Osteocyte (in vitro differentiated cells): ENCODE measurements around the gene F10. TPM values are rescaled to one million over a fixed set of nuclear protein-coding genes. Genes with fewer than 3 reads are reported as not detected.
"Not testable (repeated sequence)": the region's sequence is repeated elsewhere in the genome, so short reads cannot be mapped to it uniquely, and the experiment has no call there.

Source experiments
- DNase-seq: peaks from one replicate; pipeline ENCODE4 v3.0.0; 2021; ENCODE audit warnings: mixed read lengths; ENCODE audit not compliant: unreplicated experiment; ENCODE audit errors: extremely low spot score
- H3K27ac Mint-ChIP-seq: one replicate; pipeline ENCODE4 v1.8.0; 2021; ENCODE audit warnings: mild to moderate bottlenecking, mixed read lengths; ENCODE audit not compliant: unreplicated experiment
- H3K27me3 Mint-ChIP-seq: one replicate; pipeline ENCODE4 v1.8.0; 2021; ENCODE audit warnings: mixed read lengths; ENCODE audit not compliant: unreplicated experiment
- H3K36me3 Mint-ChIP-seq: one replicate; pipeline ENCODE4 v1.8.0; 2021; ENCODE audit warnings: mixed read lengths; ENCODE audit not compliant: unreplicated experiment
- H3K4me1 Mint-ChIP-seq: one replicate; pipeline ENCODE4 v1.8.0; 2021; ENCODE audit warnings: mixed read lengths; ENCODE audit not compliant: unreplicated experiment
- H3K4me3 Mint-ChIP-seq: one replicate; pipeline ENCODE4 v1.8.0; 2021; ENCODE audit warnings: mild to moderate bottlenecking, moderate library complexity, mixed read lengths; ENCODE audit not compliant: unreplicated experiment
- H3K9me3 Mint-ChIP-seq: one replicate; pipeline ENCODE4 v1.8.0; 2021; ENCODE audit warnings: mixed read lengths; ENCODE audit not compliant: unreplicated experiment
- CTCF ChIP-seq: fragments of 200-600 bp; sonication (generic); IDR thresholded peaks from 2 replicates; pipeline ENCODE4 v1.5.0; 2021; ENCODE audit warnings: antibody characterized with exemption, mild to moderate bottlenecking, moderate library complexity
- total RNA-seq: library from RNA; stranded (reverse); gene quantifications from 2 replicates; pipeline ENCODE4 v1.2.1, GENCODE V29; 2021

F10 gene
- total RNA-seq, 1 donor from 2014 or later, result 1.8 TPM

GRCh38 chr13:113105032-113105920, 17.3 kb upstream of the F10 start, which contains the start of gene F7:
F7 (plus strand) TSS chr13:113105791; CDS start chr13:113105842, 51 bp downstream.
- DNase-seq, result no peak
- no peaks in the 10 kb centered on the region for H3K36me3 Mint-ChIP-seq
- H3K4me1 Mint-ChIP-seq, result no peaks in the 10 kb centered on the region
- H3K27me3 Mint-ChIP-seq, result no peaks in the 10 kb centered on the region
- no peak within 1 kb of the TSS for H3K27ac Mint-ChIP-seq
- no peak for TF ChIP-seq CTCF
- H3K4me3 Mint-ChIP-seq, result no peak within 1 kb of the TSS
- no peaks in the 10 kb centered on the region for H3K9me3 Mint-ChIP-seq

GRCh38 chr13:113105921-113106452, 16.6 kb upstream of the F10 start:
- H3K27ac Mint-ChIP-seq, result no peak overlapping the region
- TF ChIP-seq CTCF, result no peak
- no peaks in the 10 kb centered on the region for H3K36me3 Mint-ChIP-seq
- no peak for DNase-seq
- H3K4me1 Mint-ChIP-seq, result no peaks in the 10 kb centered on the region
- H3K27me3 Mint-ChIP-seq, result no peaks in the 10 kb centered on the region
- H3K9me3 Mint-ChIP-seq, result no peaks in the 10 kb centered on the region
- H3K4me3 Mint-ChIP-seq, result no peak overlapping the region

GRCh38 chr13:113106711-113107351, 15.8 kb upstream of the F10 start:
- Mint-ChIP-seq H3K27me3 (no peaks in the 10 kb centered on the region), H3K27ac (no peak overlapping the region), H3K4me1 (no peaks in the 10 kb centered on the region), H3K36me3 (no peaks in the 10 kb centered on the region), H3K4me3 (no peak overlapping the region), H3K9me3 (no peaks in the 10 kb centered on the region)
- TF ChIP-seq CTCF, result no peak
- no peak for DNase-seq

GRCh38 chr13:113108521-113108920, 14.1 kb upstream of the F10 start:
- not testable (repeated sequence) for DNase-seq, H3K36me3 Mint-ChIP-seq, H3K9me3 Mint-ChIP-seq

GRCh38 chr13:113109151-113110047, 13.2 kb upstream of the F10 start:
- Mint-ChIP-seq H3K27ac (no peak overlapping the region), H3K36me3 (no peaks in the 10 kb centered on the region), H3K27me3 (no peaks in the 10 kb centered on the region), H3K9me3 (no peaks in the 10 kb centered on the region), H3K4me1 (no peaks in the 10 kb centered on the region), H3K4me3 (no peak overlapping the region)
- no peak for TF ChIP-seq CTCF
- DNase-seq, result no peak

More at GRCh38 chr13:113108521-113108920, 14.1 kb upstream of the F10 start:
- not testable (repeated sequence) for H3K4me3 Mint-ChIP-seq, H3K27ac Mint-ChIP-seq, H3K27me3 Mint-ChIP-seq, H3K4me1 Mint-ChIP-seq
